Amniotic stem cell (primary cell): Measurements from ENCODE around the gene SUPT7L.

Experiments used
- DNase-seq: peaks from one replicate; lab custom pipeline; 2025; lab: John Stamatoyannopoulos, UW

Gene SUPT7L

GRCh38 chr2:27663285-27664153, at the start of gene SUPT7L, which contains the start of gene SLC4A1AP:
TSS of gene SUPT7L (minus strand) at chr2:27663614. CDS start at chr2:27662192, 1,422 bp downstream.
TSS of gene SLC4A1AP (plus strand) at chr2:27663889. CDS start at chr2:27663915, 26 bp downstream.
- peak; percentile 91 for DNase-seq

- DNase-seq: no peak
These were observed 49.8 kb upstream of the SUPT7L start for GRCh38 chr2:27713201-27713600.

- no peak for DNase-seq
These were observed 49.1 kb upstream of the SUPT7L start for GRCh38 chr2:27712522-27712921.

- no peak for DNase-seq
These were observed 48.4 kb upstream of the SUPT7L start for GRCh38 chr2:27711804-27712203.

GRCh38 chr2:27710640-27711430, 47.4 kb upstream of the SUPT7L start:
- DNase-seq: no peak

- DNase-seq: no peak
These were observed 46.7 kb upstream of the SUPT7L start for GRCh38 chr2:27709960-27710575.

- no peak for DNase-seq
These were observed 45.9 kb upstream of the SUPT7L start for GRCh38 chr2:27709326-27709725.

- no peak for DNase-seq
These were observed 45.3 kb upstream of the SUPT7L start for GRCh38 chr2:27708666-27709065.

GRCh38 chr2:27708257-27708654, 44.8 kb upstream of the SUPT7L start:
- DNase-seq: no peak

- DNase-seq: no peak
These were observed 44.2 kb upstream of the SUPT7L start for GRCh38 chr2:27707462-27708256.

GRCh38 chr2:27705851-27706622, 42.6 kb upstream of the SUPT7L start:
- peak; percentile 85 for DNase-seq

- DNase-seq: no peak
These were observed 41.0 kb upstream of the SUPT7L start for GRCh38 chr2:27704342-27704876.

GRCh38 chr2:27703638-27704341, 40.4 kb upstream of the SUPT7L start:
- peak; percentile 89 for DNase-seq

- DNase-seq: no peak
These were observed 38.9 kb upstream of the SUPT7L start for GRCh38 chr2:27702302-27702701.

- DNase-seq: no peak
These were observed 38.3 kb upstream of the SUPT7L start for GRCh38 chr2:27701676-27702075.

GRCh38 chr2:27697660-27698059, 34.2 kb upstream of the SUPT7L start:
- DNase-seq: no peak

- no peak for DNase-seq
These were observed 26.6 kb upstream of the SUPT7L start for GRCh38 chr2:27690052-27690451.

- no peak for DNase-seq
These were observed 26.0 kb upstream of the SUPT7L start for GRCh38 chr2:27689424-27689823.

- no peak for DNase-seq
These were observed 23.8 kb upstream of the SUPT7L start for GRCh38 chr2:27687232-27687631.

GRCh38 chr2:27685577-27685976, 22.2 kb upstream of the SUPT7L start:
- DNase-seq: no peak
